Activated CD4-positive, alpha-beta T cell treated with anti-CD3 and anti-CD28 coated beads, Interleukin-2, amount 10 ng/mL, durations not matched to agents 24 days and 14 days (primary cell): Measurements from ENCODE around the gene RTBDN. TPM values are rescaled to one million over a fixed set of nuclear protein-coding genes. Genes with fewer than 3 reads are reported as not detected.
"Not testable (repeated sequence)": the region's sequence is repeated elsewhere in the genome, so short reads cannot be mapped to it uniquely, and the experiment has no call there.

Experiments used
- DNase-seq: peaks from one replicate; pipeline ENCODE4 v3.0.0; 2022
- H3K27ac Mint-ChIP-seq: one replicate; pipeline ENCODE4 v1.8.0; 2022; ENCODE audit warnings: mild to moderate bottlenecking, mixed read lengths
- H3K27me3 Mint-ChIP-seq: one replicate; pipeline ENCODE4 v1.8.0; 2022; ENCODE audit warnings: mixed read lengths
- H3K36me3 Mint-ChIP-seq: one replicate; pipeline ENCODE4 v1.8.0; 2022; ENCODE audit warnings: low read depth, mild to moderate bottlenecking, mixed read lengths
- H3K4me1 Mint-ChIP-seq: one replicate; pipeline ENCODE4 v1.8.0; 2021; ENCODE audit warnings: mixed read lengths
- H3K4me3 Mint-ChIP-seq: one replicate; pipeline ENCODE4 v1.8.0; 2022; ENCODE audit warnings: mild to moderate bottlenecking, moderate library complexity, mixed read lengths
- H3K9me3 Mint-ChIP-seq: one replicate; pipeline ENCODE4 v1.8.0; 2021; ENCODE audit warnings: mixed read lengths
- intact Hi-C: fragments of 100-400 bp; cut with micrococcal nuclease; formaldehyde crosslinking; loops from one replicate; pipeline ENCODE4 v1.15.1; 2023
- total RNA-seq: library from RNA; stranded (reverse); gene quantifications from 2 replicates; pipeline ENCODE4 v1.2.3, GENCODE V29; 2022

RTBDN gene
- total RNA-seq, 1 donor from 2014 or later: not detected

DNA sequence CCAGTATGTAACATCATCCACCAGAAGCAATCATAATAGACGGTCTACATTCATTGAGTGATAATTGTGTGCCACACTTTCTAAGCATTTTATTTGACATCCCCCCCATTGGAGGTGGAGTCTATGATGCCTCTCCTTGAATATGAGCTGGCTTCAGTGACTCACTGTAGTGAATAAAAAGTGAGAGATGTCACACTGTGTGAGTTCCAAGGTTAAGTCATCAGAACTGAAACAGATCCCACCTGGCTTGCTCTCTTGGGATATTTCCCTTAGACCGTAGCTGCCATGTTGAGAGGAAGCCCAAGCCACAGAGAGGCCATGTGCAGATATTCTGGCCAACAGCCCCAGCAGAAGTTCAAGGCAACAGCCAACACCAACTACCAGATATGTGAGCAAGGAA is 12.6 kb downstream of the RTBDN start:
- H3K9me3 Mint-ChIP-seq: no peaks in the 10 kb centered on the region
- H3K4me3 Mint-ChIP-seq: no peak overlapping the region
- peaks cover 11% of the 10 kb centered on the region for H3K4me1 Mint-ChIP-seq
- H3K27me3 Mint-ChIP-seq: peaks cover 14% of the 10 kb centered on the region
- H3K27ac Mint-ChIP-seq: no peak overlapping the region
- intact Hi-C loops: no loop called here
- no peak for DNase-seq
- no peaks in the 10 kb centered on the region for H3K36me3 Mint-ChIP-seq

- H3K9me3 Mint-ChIP-seq, DNase-seq, intact Hi-C loops, H3K27me3 Mint-ChIP-seq, H3K27ac Mint-ChIP-seq, H3K4me3 Mint-ChIP-seq, H3K4me1 Mint-ChIP-seq: not testable (repeated sequence)
- H3K36me3 Mint-ChIP-seq: peaks cover 19% of the 10 kb centered on the region
Measured at GRCh38 chr19:12817810-12818209, 16.6 kb downstream of the RTBDN start.

DNA sequence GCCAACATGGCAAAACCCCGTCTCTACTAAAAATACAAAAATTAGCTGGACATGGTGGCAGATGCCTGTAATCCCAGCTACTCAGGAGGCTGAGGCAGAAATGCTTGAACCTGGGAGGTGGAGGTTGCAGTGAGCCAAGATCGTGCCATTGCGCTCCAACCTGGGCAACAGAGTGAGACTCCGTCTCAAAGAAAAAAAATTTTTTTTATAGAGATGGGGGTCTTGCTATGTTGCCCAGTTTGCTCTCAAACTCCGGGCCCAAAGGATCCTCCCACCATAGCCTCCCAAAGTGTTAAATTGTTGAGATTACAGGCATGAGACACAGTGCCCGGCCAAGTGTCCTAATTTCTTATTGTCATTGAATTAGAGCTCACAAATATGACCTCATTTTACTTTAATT is 17.2 kb downstream of the RTBDN start:
- H3K9me3 Mint-ChIP-seq, H3K4me1 Mint-ChIP-seq, intact Hi-C loops, DNase-seq, H3K4me3 Mint-ChIP-seq, H3K27me3 Mint-ChIP-seq, H3K27ac Mint-ChIP-seq: not testable (repeated sequence)
- peaks cover 19% of the 10 kb centered on the region for H3K36me3 Mint-ChIP-seq

- Mint-ChIP-seq H3K9me3 (no peaks in the 10 kb centered on the region), H3K27me3 (no peaks in the 10 kb centered on the region), H3K27ac (no peak overlapping the region), H3K36me3 (peaks cover 19% of the 10 kb centered on the region), H3K4me3 (no peak overlapping the region), H3K4me1 (no peaks in the 10 kb centered on the region)
- intact Hi-C loops: no loop called here
- no peak for DNase-seq
Measured at GRCh38 chr19:12815088-12815487, 19.3 kb downstream of the RTBDN start.

DNA sequence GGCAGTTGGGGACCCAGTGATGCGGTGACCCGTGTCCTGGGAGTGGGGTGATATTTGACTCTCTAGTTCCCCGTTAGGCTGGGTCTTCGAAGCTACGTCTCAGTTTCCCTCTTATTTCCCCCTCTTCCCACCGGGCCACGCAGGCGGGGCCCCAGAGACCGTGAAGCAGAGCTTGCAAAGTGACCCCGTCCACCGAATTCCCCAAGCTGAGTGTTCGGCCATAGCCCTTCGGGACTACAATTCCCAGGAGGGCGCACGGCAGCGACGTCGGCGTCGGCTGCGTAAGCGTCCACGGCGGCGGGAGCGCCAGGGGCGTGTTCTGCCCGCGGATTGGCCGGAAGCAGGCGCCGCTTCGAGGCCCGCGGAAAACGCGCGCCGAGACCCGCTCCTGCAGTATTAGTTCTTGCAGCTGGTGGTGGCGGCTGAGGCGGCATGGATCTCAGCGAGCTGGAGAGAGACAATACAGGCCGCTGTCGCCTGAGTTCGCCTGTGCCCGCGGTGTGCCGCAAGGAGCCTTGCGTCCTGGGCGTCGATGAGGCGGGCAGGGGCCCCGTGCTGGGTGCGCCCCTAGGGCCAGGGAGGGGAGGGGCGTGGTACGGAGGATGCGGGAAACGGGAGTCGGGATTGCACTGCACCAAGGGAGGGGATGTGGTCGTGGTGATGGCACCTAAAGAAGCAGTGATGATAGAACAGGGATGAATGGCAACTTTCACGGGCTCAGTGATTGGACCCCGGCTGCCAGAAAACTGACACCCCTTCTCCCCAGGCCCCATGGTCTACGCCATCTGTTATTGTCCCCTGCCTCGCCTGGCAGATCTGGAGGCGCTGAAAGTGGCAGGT is 27.9 kb downstream of the RTBDN start, which contains the start of gene RNASEH2A:
TSS of gene RNASEH2A (plus strand) at position 343 of the 840 bp plus-strand sequence. CDS start at position 433, 90 bp downstream.
- H3K27me3 Mint-ChIP-seq: no peaks in the 10 kb centered on the region

GRCh38 chr19:12804051-12804450 is 30.3 kb downstream of the RTBDN start:
- Mint-ChIP-seq H3K27me3 (no peaks in the 10 kb centered on the region), H3K4me1 (peaks cover 33% of the 10 kb centered on the region), H3K36me3 (peaks cover 29% of the 10 kb centered on the region), H3K27ac (no peak overlapping the region), H3K4me3 (peak overlapping the region; percentile 7), H3K9me3 (no peaks in the 10 kb centered on the region)
- no peak for DNase-seq
- intact Hi-C loops: no loop called here

More for the DNA sequence above, 27.9 kb downstream of the RTBDN start, which contains the start of gene RNASEH2A:
- Mint-ChIP-seq H3K4me3 (peak within 1 kb of the TSS; percentile 96), H3K36me3 (peaks cover 18% of the 10 kb centered on the region), H3K27ac (peak within 1 kb of the TSS; percentile 89), H3K4me1 (peaks cover 20% of the 10 kb centered on the region), H3K9me3 (no peaks in the 10 kb centered on the region)
- intact Hi-C loops: loop anchor here (1.0 kb wide), 1 partner anchor 69 kb away; the partner anchor contains the start of gene GET3
- peak; percentile 97 for DNase-seq

DNA sequence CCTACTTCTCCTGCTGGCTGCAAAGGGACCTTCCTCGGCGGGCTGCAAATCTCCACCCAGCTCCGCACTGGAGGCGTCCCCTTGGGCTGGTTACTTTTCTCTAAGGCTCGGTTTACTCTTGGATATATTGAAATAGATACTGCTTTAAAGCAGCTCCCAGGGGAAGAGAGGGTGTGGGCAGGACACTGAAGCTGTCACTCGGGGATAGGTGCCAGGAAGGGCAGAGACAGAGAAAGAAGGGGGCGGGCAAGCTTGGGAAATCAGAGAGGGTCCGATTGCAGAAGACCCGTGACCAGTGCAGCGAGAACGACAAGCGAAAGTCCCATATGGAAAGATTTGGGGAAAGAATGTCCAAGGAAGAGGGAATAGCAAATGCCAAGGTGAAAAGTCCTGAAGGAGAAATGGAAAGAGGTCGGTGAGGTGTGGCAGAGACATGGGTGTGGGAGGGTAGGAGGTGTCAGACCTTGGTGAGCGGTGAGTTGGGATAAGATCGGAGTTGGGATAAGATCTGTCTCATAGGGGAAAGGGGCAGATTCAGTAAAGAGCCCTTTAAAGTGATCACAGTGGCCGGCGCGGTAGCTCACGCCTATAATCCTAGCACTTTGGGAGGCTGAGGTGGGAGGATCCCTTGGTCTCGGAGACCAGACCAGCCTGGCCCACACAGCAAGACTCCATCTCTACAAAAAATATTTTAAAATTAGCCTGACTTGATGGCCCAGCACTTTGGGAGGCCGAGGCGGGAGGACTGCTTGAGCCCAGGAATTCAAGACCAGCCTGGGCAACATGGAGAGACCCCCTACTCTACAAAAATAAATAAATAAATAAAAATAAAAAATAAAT is 31.9 kb downstream of the RTBDN start:
- Mint-ChIP-seq H3K36me3 (peaks cover 28% of the 10 kb centered on the region), H3K27ac (peak overlapping the region; percentile 23), H3K4me3 (peak overlapping the region; percentile 93), H3K4me1 (peaks cover 30% of the 10 kb centered on the region), H3K9me3 (no peaks in the 10 kb centered on the region), H3K27me3 (no peaks in the 10 kb centered on the region)
- intact Hi-C loops: no loop called here
- no peak for DNase-seq

GRCh38 chr19:12801466-12802266 is 32.7 kb downstream of the RTBDN start, which contains the start of the genes PRDX2 and THSD8:
TSS of gene PRDX2 (minus strand) at chr19:12801800. CDS start at chr19:12801261, 539 bp downstream.
TSS of gene THSD8 (plus strand) at chr19:12802069. CDS start at chr19:12802072, 3 bp downstream.
- peak within 1 kb of the TSS; percentile 89 for H3K27ac Mint-ChIP-seq
- peak; percentile 95 for DNase-seq
- peaks cover 28% of the 10 kb centered on the region for H3K4me1 Mint-ChIP-seq
- intact Hi-C loops: loop anchor here (2.0 kb wide), 1 partner anchor 45 kb away; no protein-coding TSS in a partner anchor
- peaks cover 25% of the 10 kb centered on the region for H3K36me3 Mint-ChIP-seq
- no peaks in the 10 kb centered on the region for H3K27me3 Mint-ChIP-seq
- H3K4me3 Mint-ChIP-seq: peak within 1 kb of the TSS; percentile 93
- no peaks in the 10 kb centered on the region for H3K9me3 Mint-ChIP-seq

DNA sequence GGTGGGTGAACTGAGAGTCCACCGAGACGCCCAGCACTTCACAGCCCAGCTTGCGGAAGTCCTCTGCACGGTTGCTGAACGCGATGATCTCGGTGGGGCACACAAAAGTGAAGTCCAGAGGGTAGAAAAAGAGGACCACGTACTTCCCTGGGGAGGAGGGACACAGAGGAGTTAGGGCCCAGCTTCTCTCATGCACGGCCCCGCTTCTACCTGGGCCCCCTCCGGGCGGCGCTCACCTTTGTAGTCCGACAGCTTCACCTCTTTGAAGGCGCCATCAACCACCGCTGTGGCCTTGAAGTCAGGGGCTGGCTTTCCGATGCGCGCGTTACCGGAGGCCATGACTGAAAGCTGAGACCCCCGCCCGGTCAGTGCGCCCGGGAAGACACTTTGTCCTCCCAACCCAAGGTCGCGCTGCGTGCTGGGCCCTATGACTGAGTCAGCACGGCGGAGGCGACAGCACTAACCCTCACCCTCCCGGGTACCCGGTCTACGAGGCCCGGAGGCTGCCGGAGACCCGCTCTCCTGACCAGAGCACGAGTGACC is 33.4 kb downstream of the RTBDN start:
- Mint-ChIP-seq H3K4me3 (peak overlapping the region; percentile 93), H3K27me3 (no peaks in the 10 kb centered on the region), H3K36me3 (peaks cover 26% of the 10 kb centered on the region), H3K27ac (peak overlapping the region; percentile 89), H3K4me1 (peaks cover 28% of the 10 kb centered on the region), H3K9me3 (no peaks in the 10 kb centered on the region)
- intact Hi-C loops: loop anchor here (2.0 kb wide), 1 partner anchor 46 kb away; no protein-coding TSS in a partner anchor
- no peak for DNase-seq

GRCh38 chr19:12800466-12800770 is 34.0 kb downstream of the RTBDN start:
- Mint-ChIP-seq H3K4me3 (peak overlapping the region; percentile 93), H3K27ac (no peak overlapping the region), H3K9me3 (no peaks in the 10 kb centered on the region), H3K36me3 (peaks cover 26% of the 10 kb centered on the region), H3K4me1 (peaks cover 30% of the 10 kb centered on the region), H3K27me3 (no peaks in the 10 kb centered on the region)
- intact Hi-C loops: loop anchor here (2.0 kb wide), 1 partner anchor 46 kb away; no protein-coding TSS in a partner anchor
- peak; percentile 56 for DNase-seq

- H3K4me3 Mint-ChIP-seq: peak overlapping the region; percentile 93
- DNase-seq: peak; percentile 55
- H3K27ac Mint-ChIP-seq: no peak overlapping the region
- H3K27me3 Mint-ChIP-seq: no peaks in the 10 kb centered on the region
- H3K9me3 Mint-ChIP-seq: no peaks in the 10 kb centered on the region
- peaks cover 26% of the 10 kb centered on the region for H3K36me3 Mint-ChIP-seq
- peaks cover 34% of the 10 kb centered on the region for H3K4me1 Mint-ChIP-seq
- intact Hi-C loops: loop anchor here (2.0 kb wide), 1 partner anchor 47 kb away; no protein-coding TSS in a partner anchor
Measured at GRCh38 chr19:12799742-12800465, 34.5 kb downstream of the RTBDN start.

GRCh38 chr19:12797607-12798006 is 36.8 kb downstream of the RTBDN start:
- H3K27me3 Mint-ChIP-seq, DNase-seq, H3K9me3 Mint-ChIP-seq, intact Hi-C loops, H3K27ac Mint-ChIP-seq, H3K4me3 Mint-ChIP-seq: not testable (repeated sequence)
- Mint-ChIP-seq H3K36me3 (peaks cover 37% of the 10 kb centered on the region), H3K4me1 (peaks cover 42% of the 10 kb centered on the region)
